T-helper 9 cell (primary cell): ENCODE measurements around the gene KCNJ18.
"Not testable (repeated sequence)": the region's sequence is repeated elsewhere in the genome, so short reads cannot be mapped to it uniquely, and the experiment has no call there.

ENCODE experiments used
- DNase-seq: peaks from one replicate; pipeline ENCODE4 v3.0.0-alpha.2; 2020

Gene KCNJ18

GRCh38 chr17:21737015-21737580 is 44.8 kb downstream of the KCNJ18 start:
- not testable (repeated sequence) for DNase-seq

GRCh38 chr17:21738241-21738640 is 45.9 kb downstream of the KCNJ18 start:
- not testable (repeated sequence) for DNase-seq

- DNase-seq = not testable (repeated sequence)
These were observed 46.7 kb downstream of the KCNJ18 start for GRCh38 chr17:21738877-21739474.

GRCh38 chr17:21739485-21739884 is 47.2 kb downstream of the KCNJ18 start:
- not testable (repeated sequence) for DNase-seq

- not testable (repeated sequence) for DNase-seq
These were observed 48.5 kb downstream of the KCNJ18 start for GRCh38 chr17:21740836-21741235.

GRCh38 chr17:21741520-21741919 is 49.2 kb downstream of the KCNJ18 start:
- not testable (repeated sequence) for DNase-seq

- no peak for DNase-seq
These were observed 50.0 kb downstream of the KCNJ18 start for GRCh38 chr17:21742326-21742725.

- not testable (repeated sequence) for DNase-seq
These were observed 51.8 kb downstream of the KCNJ18 start for GRCh38 chr17:21744151-21744550.

- not testable (repeated sequence) for DNase-seq
These were observed 52.3 kb downstream of the KCNJ18 start for GRCh38 chr17:21744621-21745020.

- DNase-seq = not testable (repeated sequence)
These were observed 53.2 kb downstream of the KCNJ18 start for GRCh38 chr17:21745385-21746054.

- DNase-seq = not testable (repeated sequence)
These were observed 54.1 kb downstream of the KCNJ18 start for GRCh38 chr17:21746415-21746814.

- not testable (repeated sequence) for DNase-seq
These were observed 55.0 kb downstream of the KCNJ18 start for GRCh38 chr17:21747195-21747915.

- DNase-seq = not testable (repeated sequence)
These were observed 56.4 kb downstream of the KCNJ18 start for GRCh38 chr17:21748686-21749085.

- DNase-seq = not testable (repeated sequence)
These were observed 57.6 kb downstream of the KCNJ18 start for GRCh38 chr17:21749696-21750531.

- DNase-seq = not testable (repeated sequence)
These were observed 58.8 kb downstream of the KCNJ18 start for GRCh38 chr17:21751111-21751510.
